C4-2B (cell line): Measurements from ENCODE around the gene SCO1.

Experiments used
- ZFX ChIP-seq: fragments of 450-650 bp; IDR thresholded peaks from 2 replicates; pipeline ENCODE4 v1.6.1; 2017
- TF ChIP-seq, protein P1 (sequence below): fragments of 450-650 bp; conservative IDR thresholded peaks from 2 replicates; pipeline ENCODE4 v1.5.1; 2017; ENCODE audit warnings: mild to moderate bottlenecking

DNA sequence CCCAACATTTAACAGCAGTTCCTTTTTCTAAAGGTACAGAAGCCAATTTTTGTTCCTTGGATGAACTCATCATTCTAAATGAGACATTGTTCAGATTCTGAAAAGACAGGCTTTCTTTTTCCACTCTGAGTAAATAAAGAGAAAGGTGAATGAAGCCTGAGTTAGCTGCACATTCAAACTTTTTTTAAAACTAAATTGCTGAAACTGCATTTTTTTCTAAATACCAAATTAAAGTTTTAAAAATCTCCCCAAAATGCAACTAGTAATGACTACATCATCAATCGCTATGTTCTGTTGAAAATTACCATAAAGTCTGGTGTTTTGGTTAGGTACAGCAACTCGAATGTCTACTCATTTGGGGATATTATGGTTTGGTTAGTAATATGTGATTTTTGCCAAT lies 9.8 kb downstream of the SCO1 start:
- TF ChIP-seq, protein P1, sequence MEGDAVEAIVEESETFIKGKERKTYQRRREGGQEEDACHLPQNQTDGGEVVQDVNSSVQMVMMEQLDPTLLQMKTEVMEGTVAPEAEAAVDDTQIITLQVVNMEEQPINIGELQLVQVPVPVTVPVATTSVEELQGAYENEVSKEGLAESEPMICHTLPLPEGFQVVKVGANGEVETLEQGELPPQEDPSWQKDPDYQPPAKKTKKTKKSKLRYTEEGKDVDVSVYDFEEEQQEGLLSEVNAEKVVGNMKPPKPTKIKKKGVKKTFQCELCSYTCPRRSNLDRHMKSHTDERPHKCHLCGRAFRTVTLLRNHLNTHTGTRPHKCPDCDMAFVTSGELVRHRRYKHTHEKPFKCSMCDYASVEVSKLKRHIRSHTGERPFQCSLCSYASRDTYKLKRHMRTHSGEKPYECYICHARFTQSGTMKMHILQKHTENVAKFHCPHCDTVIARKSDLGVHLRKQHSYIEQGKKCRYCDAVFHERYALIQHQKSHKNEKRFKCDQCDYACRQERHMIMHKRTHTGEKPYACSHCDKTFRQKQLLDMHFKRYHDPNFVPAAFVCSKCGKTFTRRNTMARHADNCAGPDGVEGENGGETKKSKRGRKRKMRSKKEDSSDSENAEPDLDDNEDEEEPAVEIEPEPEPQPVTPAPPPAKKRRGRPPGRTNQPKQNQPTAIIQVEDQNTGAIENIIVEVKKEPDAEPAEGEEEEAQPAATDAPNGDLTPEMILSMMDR, result no peak
- TF ChIP-seq ZFX, result no peak
